ENCODE measurements around the gene SETD3.

Gene SETD3

DNA sequence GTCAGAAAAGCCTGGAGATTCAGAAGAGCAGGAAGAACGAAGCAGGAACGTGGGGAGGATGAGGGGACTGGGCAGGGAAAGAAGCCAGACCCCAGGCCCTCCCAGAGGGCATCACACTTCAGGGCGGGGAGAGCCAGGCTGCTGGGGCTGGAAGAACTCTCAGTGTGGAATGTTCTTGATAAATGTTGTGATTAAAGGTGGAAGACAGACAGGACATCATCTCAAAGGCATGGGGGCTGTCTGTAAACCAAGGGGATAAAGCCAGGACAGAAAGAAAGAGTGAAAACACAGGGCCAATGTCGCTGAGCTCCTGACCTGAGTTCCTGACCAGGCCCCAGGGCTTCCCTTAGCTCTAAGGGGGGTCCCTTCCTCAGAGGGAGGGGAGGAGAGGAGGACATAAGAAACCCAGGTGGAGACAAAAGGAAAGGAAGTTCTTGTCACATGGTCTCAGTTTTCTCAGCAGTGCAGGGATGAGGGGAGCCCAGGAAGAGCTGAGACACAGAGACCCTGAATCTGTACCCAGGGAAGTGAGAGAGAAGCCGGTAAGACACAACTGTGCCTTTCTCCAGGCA lies 56.3 kb downstream of the SETD3 start:
- Histone ChIP-seq H3K27ac (ENCODE audit: low read depth in 2 of 2, low read length in 2 of 2) (no peak overlapping the region), H3K9ac (ENCODE audit: low read depth in 1 of 2, low read length in 2 of 2) (no peak overlapping the region), H3K9me3 (ENCODE audit: control insufficient read depth in 2 of 2, low read length in 2 of 2) (no peaks in the 10 kb centered on the region), H3K4me1 (ENCODE audit: control insufficient read depth in 2 of 2, insufficient read depth in 2 of 2, low read length in 2 of 2) (peaks cover 8 to 20% of the 10 kb centered on the region in 2 donors), H3K4me3 (ENCODE audit: low read length in 2 of 2) (no peak overlapping the region), H3K36me3 (ENCODE audit: control insufficient read depth in 2 of 2, insufficient read depth in 2 of 2, low read length in 2 of 2) (peaks cover 6 to 19% of the 10 kb centered on the region in 2 donors), H3K27me3 (ENCODE audit: control insufficient read depth in 2 of 2, insufficient read depth in 2 of 2, low read length in 2 of 2) (no peaks in the 10 kb centered on the region)

DNA sequence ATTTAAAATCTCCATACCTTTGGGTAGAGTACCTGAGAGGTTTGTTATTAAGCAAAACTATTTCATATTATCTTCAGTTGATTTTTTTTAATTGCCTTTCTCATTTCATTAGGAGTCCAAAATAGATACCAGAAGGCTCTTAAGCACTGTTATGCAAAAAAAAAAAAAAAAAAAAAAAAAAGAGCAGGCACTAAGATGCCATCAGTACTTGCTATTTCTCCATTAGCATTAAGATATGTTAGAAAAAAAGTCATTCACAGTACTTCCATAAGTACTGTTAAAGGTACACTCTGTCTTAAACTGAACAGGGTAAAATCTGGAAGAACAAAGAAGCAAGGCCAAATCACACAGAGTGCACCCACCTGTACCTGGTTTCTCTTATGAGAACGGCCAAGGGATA lies 57.2 kb downstream of the SETD3 start:
- no peaks in the 10 kb centered on the region for H3K27me3 ChIP-seq (ENCODE audit: control insufficient read depth in 2 of 2, insufficient read depth in 2 of 2, low read length in 2 of 2)
- H3K36me3 ChIP-seq (ENCODE audit: control insufficient read depth in 2 of 2, insufficient read depth in 2 of 2, low read length in 2 of 2), result peaks cover 0 to 11% of the 10 kb centered on the region in 2 donors
- no peak overlapping the region for H3K9ac ChIP-seq (ENCODE audit: low read depth in 1 of 2, low read length in 2 of 2)
- peaks cover 8 to 20% of the 10 kb centered on the region in 2 donors for H3K4me1 ChIP-seq (ENCODE audit: control insufficient read depth in 2 of 2, insufficient read depth in 2 of 2, low read length in 2 of 2)
- no peaks in the 10 kb centered on the region for H3K9me3 ChIP-seq (ENCODE audit: control insufficient read depth in 2 of 2, low read length in 2 of 2)
- H3K4me3 ChIP-seq (ENCODE audit: low read length in 2 of 2), result no peak overlapping the region
- H3K27ac ChIP-seq (ENCODE audit: low read depth in 2 of 2, low read length in 2 of 2), result no peak overlapping the region

DNA sequence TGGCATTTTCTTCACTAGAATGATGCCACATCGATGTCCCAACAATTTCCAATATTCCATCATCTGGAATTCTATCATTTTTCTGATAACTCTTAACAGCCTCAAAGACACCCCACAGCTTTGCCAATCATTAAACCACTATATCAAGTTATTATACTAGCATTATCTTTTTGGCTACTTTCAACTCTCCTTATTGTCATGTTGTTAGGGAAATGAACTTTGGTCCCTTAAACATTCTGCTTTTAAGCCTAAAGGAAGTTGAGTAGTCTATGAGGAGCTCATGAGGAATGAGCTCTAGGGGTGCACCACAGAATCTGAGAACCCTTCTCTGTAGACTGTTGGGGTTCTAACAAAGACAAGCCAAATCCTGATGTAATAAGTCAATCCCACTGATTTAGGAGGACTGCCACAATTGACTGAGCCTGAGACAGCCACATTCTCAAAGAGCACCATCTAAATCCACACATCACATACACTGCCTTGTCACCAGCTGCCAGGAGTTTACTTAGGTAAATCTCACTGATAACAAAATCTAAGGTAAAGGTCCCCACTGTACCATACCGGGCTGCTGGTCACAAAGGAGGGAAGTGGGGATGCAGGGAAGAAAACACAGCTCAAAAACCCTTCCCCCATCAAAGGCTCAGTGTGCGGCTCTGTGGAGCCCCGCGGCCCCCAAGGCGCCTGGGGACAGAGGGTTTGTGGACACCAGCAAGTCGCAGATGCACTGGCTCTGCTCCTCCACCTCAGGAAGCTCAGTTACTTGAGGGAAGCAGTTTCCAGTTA lies 58.2 kb downstream of the SETD3 start:
- peaks cover 0 to 4% of the 10 kb centered on the region in 2 donors for H3K36me3 ChIP-seq (ENCODE audit: control insufficient read depth in 2 of 2, insufficient read depth in 2 of 2, low read length in 2 of 2)
- H3K9me3 ChIP-seq (ENCODE audit: control insufficient read depth in 2 of 2, low read length in 2 of 2), result no peaks in the 10 kb centered on the region
- H3K9ac ChIP-seq (ENCODE audit: low read depth in 1 of 2, low read length in 2 of 2), result no peak overlapping the region
- peak overlapping the region; percentile 56 to 78 for H3K27ac ChIP-seq (ENCODE audit: low read depth in 2 of 2, low read length in 2 of 2)
- peaks cover 11 to 20% of the 10 kb centered on the region in 2 donors for H3K4me1 ChIP-seq (ENCODE audit: control insufficient read depth in 2 of 2, insufficient read depth in 2 of 2, low read length in 2 of 2)
- H3K4me3 ChIP-seq (ENCODE audit: low read length in 2 of 2), result peak overlapping the region; percentile 38 to 58
- H3K27me3 ChIP-seq (ENCODE audit: control insufficient read depth in 2 of 2, insufficient read depth in 2 of 2, low read length in 2 of 2), result no peaks in the 10 kb centered on the region

DNA sequence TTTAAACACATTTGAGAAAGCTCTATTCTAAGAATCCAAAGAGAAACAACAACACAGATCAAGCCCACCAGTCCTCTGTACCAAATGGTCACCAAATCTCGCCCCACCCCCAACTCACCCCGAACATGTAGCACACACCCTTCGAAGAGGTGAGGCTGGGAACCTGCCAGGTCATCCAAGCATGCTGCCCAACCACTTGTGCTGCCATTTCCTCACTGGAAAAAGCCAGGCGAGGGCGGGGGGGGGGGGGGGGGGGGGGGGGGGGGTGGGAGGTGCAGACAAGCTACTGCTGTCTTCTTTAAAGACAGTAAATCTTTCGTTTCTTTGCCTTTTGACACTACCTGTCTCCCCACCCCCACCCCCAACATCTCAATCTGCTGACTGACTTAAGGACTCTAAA lies 59.9 kb downstream of the SETD3 start:
- H3K36me3 ChIP-seq (ENCODE audit: control insufficient read depth in 2 of 2, insufficient read depth in 2 of 2, low read length in 2 of 2), result peaks cover 0 to 4% of the 10 kb centered on the region in 2 donors
- H3K27ac ChIP-seq (ENCODE audit: low read depth in 2 of 2, low read length in 2 of 2), result no peak overlapping the region
- no peak overlapping the region for H3K4me3 ChIP-seq (ENCODE audit: low read length in 2 of 2)
- H3K9ac ChIP-seq (ENCODE audit: low read depth in 1 of 2, low read length in 2 of 2), result no peak overlapping the region
- H3K9me3 ChIP-seq (ENCODE audit: control insufficient read depth in 2 of 2, low read length in 2 of 2), result no peaks in the 10 kb centered on the region
- peaks cover 11 to 20% of the 10 kb centered on the region in 2 donors for H3K4me1 ChIP-seq (ENCODE audit: control insufficient read depth in 2 of 2, insufficient read depth in 2 of 2, low read length in 2 of 2)
- H3K27me3 ChIP-seq (ENCODE audit: control insufficient read depth in 2 of 2, insufficient read depth in 2 of 2, low read length in 2 of 2), result no peaks in the 10 kb centered on the region

DNA sequence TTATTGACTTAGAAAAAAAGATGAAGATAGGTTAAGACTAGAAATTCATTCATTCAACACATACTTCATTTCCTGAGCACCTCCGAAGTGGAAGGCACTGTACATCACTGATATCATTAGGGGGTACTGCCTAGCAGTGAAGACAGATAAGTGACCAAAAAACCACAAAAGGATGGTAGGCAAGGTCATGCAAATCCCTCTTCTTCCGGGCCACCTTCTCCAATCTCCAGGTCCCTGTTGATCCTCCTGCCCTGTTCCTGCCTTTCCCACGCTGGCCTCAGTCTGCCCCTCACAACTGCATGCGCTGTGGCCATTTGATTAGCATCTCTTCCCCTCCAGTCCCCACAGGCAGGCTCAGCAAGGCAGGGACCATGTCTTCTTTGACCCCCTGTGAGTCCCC lies 60.8 kb downstream of the SETD3 start:
- Histone ChIP-seq H3K27me3 (ENCODE audit: control insufficient read depth in 2 of 2, insufficient read depth in 2 of 2, low read length in 2 of 2) (no peaks in the 10 kb centered on the region), H3K36me3 (ENCODE audit: control insufficient read depth in 2 of 2, insufficient read depth in 2 of 2, low read length in 2 of 2) (peaks cover 0 to 2% of the 10 kb centered on the region in 2 donors), H3K4me3 (ENCODE audit: low read length in 2 of 2) (no peak overlapping the region), H3K9ac (ENCODE audit: low read depth in 1 of 2, low read length in 2 of 2) (no peak overlapping the region), H3K4me1 (ENCODE audit: control insufficient read depth in 2 of 2, insufficient read depth in 2 of 2, low read length in 2 of 2) (peaks cover 11 to 20% of the 10 kb centered on the region in 2 donors), H3K9me3 (ENCODE audit: control insufficient read depth in 2 of 2, low read length in 2 of 2) (no peaks in the 10 kb centered on the region), H3K27ac (ENCODE audit: low read depth in 2 of 2, low read length in 2 of 2) (no peak overlapping the region)

DNA sequence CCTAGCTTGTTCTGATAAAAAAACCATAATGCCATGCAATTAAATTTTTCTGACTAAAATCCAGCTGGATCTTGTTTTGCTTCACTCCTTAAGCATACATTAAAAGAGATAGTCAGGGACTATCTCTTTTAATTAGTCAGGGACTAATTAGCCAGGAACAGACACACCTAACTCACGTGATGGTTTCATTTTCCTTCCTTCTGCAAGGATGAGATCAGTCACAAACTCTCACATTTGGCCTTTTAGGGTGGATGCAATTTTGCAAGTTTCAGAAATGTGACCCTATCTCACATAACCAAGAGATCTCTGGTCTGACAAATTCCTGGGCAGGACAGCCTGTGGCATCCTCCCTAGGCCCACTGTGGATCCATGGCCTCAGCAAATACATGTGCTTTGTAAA lies 62.4 kb downstream of the SETD3 start:
- H3K27me3 ChIP-seq (ENCODE audit: control insufficient read depth in 2 of 2, insufficient read depth in 2 of 2, low read length in 2 of 2), result no peaks in the 10 kb centered on the region
- peaks cover 5 to 9% of the 10 kb centered on the region in 2 donors for H3K36me3 ChIP-seq (ENCODE audit: control insufficient read depth in 2 of 2, insufficient read depth in 2 of 2, low read length in 2 of 2)
- no peaks in the 10 kb centered on the region for H3K9me3 ChIP-seq (ENCODE audit: control insufficient read depth in 2 of 2, low read length in 2 of 2)
- H3K9ac ChIP-seq (ENCODE audit: low read depth in 1 of 2, low read length in 2 of 2), result no peak overlapping the region
- H3K27ac ChIP-seq (ENCODE audit: low read depth in 2 of 2, low read length in 2 of 2), result no peak overlapping the region
- no peak overlapping the region for H3K4me3 ChIP-seq (ENCODE audit: low read length in 2 of 2)
- H3K4me1 ChIP-seq (ENCODE audit: control insufficient read depth in 2 of 2, insufficient read depth in 2 of 2, low read length in 2 of 2), result peaks cover 11 to 17% of the 10 kb centered on the region in 2 donors

DNA sequence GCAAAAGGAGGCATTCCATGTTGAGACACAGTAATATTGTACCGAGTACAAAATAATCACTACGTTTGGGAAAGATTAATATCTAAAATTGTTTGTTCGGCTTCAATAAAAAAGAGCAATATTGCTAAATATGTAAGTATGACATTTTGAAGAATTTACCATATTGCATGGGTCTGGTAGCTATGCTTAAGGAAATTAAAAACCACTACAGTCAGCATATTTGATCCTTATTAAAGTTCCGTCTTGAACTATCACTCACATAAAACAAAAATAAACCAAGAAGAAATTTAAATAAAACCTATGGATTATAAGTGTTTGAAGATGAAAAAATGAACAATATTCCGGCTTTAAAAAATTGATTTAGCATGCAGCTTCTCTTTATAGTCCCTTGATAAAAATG lies 63.8 kb downstream of the SETD3 start:
- Histone ChIP-seq H3K9ac (ENCODE audit: low read depth in 1 of 2, low read length in 2 of 2) (no peak overlapping the region), H3K27ac (ENCODE audit: low read depth in 2 of 2, low read length in 2 of 2) (no peak overlapping the region), H3K9me3 (ENCODE audit: control insufficient read depth in 2 of 2, low read length in 2 of 2) (no peaks in the 10 kb centered on the region), H3K4me3 (ENCODE audit: low read length in 2 of 2) (no peak overlapping the region), H3K36me3 (ENCODE audit: control insufficient read depth in 2 of 2, insufficient read depth in 2 of 2, low read length in 2 of 2) (peaks cover 12 to 19% of the 10 kb centered on the region in 2 donors), H3K4me1 (ENCODE audit: control insufficient read depth in 2 of 2, insufficient read depth in 2 of 2, low read length in 2 of 2) (peaks cover 8 to 9% of the 10 kb centered on the region in 2 donors), H3K27me3 (ENCODE audit: control insufficient read depth in 2 of 2, insufficient read depth in 2 of 2, low read length in 2 of 2) (no peaks in the 10 kb centered on the region)

DNA sequence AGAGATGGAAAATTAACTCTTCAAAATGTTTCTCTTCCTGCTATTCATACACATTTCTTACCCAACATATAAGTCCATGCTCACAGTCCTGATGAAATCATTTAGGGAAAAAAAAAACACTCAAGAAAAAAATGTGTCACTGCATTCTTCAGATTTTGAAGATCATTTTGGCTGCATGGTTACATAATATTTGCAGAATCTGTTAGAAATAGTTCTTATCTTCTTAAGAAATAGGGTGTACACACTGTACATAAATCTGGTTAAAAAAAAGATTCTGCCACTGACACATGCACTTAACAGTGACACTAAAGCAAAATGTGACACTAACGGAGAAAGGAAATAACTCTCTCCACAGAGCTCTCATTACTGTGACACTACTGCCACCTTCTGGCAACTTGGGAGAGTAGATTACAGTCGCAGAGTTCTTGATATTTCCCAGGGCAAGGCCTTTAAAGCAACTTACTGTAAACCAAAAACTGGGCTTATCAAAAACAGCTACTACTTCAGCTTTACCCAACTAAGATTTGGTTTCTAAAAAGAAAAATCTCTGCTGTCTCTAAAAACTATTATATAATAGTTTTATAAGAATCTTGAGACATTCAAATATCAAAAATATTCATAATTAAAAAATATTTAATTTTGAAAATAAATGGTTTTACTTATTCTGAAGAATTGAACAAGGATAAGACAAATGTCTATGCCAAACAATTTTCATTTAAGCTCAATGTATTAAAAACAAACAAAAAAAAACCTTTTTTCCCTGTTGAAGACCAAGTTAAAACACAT lies 65.0 kb downstream of the SETD3 start:
- Histone ChIP-seq H3K9ac (ENCODE audit: low read depth in 1 of 2, low read length in 2 of 2) (no peak overlapping the region), H3K27me3 (ENCODE audit: control insufficient read depth in 2 of 2, insufficient read depth in 2 of 2, low read length in 2 of 2) (no peaks in the 10 kb centered on the region), H3K4me3 (ENCODE audit: low read length in 2 of 2) (no peak overlapping the region), H3K27ac (ENCODE audit: low read depth in 2 of 2, low read length in 2 of 2) (no peak overlapping the region), H3K9me3 (ENCODE audit: control insufficient read depth in 2 of 2, low read length in 2 of 2) (no peaks in the 10 kb centered on the region), H3K36me3 (ENCODE audit: control insufficient read depth in 2 of 2, insufficient read depth in 2 of 2, low read length in 2 of 2) (peaks cover 16 to 20% of the 10 kb centered on the region in 2 donors), H3K4me1 (ENCODE audit: control insufficient read depth in 2 of 2, insufficient read depth in 2 of 2, low read length in 2 of 2) (peaks cover 0 to 3% of the 10 kb centered on the region in 2 donors)

DNA sequence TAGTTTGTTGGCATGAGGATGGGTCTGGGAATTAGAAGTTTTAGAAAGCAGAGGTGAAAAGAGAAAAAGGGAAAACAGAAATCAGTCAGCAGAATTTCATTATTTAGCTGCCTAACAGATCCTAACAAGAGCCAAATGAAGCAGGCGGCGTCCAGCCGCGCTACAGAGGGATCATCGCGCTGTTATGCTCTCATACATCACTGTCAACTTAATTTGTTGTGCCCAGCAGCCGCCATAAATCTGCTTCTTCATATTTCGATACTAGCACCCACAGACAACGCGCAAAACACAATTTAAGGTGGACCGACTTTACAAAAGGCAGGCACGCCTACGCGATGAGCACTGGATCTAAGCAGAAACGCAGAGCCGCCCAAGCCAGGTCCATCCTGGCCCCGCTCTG lies 66.7 kb downstream of the SETD3 start:
- Histone ChIP-seq H3K9me3 (ENCODE audit: control insufficient read depth in 2 of 2, low read length in 2 of 2) (no peaks in the 10 kb centered on the region), H3K36me3 (ENCODE audit: control insufficient read depth in 2 of 2, insufficient read depth in 2 of 2, low read length in 2 of 2) (peaks cover 16 to 21% of the 10 kb centered on the region in 2 donors), H3K27me3 (ENCODE audit: control insufficient read depth in 2 of 2, insufficient read depth in 2 of 2, low read length in 2 of 2) (no peaks in the 10 kb centered on the region), H3K27ac (ENCODE audit: low read depth in 2 of 2, low read length in 2 of 2) (no peak overlapping the region), H3K4me3 (ENCODE audit: low read length in 2 of 2) (no peak overlapping the region), H3K4me1 (ENCODE audit: control insufficient read depth in 2 of 2, insufficient read depth in 2 of 2, low read length in 2 of 2) (peaks cover 0 to 3% of the 10 kb centered on the region in 2 donors), H3K9ac (ENCODE audit: low read depth in 1 of 2, low read length in 2 of 2) (no peak overlapping the region)

DNA sequence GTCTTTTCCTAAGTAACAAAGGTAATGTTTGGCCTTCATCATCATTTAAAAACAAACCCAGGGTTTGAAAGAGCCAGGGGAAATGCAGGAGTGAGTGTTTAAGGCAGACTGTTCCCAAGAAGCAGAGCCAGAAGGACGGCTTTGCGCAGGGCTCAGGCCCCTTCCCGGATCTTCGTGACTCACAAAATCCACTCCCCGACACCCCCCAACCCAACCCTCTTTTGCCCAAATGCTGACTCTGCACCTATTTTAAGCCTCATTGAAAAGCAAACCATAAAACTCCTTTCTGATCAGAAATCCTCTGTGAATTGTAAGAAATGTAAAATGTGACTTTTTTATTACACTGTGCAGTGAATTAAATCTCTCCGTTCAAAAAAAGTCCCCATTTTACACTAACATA lies 67.5 kb downstream of the SETD3 start:
- H3K9me3 ChIP-seq (ENCODE audit: control insufficient read depth in 2 of 2, low read length in 2 of 2), result no peaks in the 10 kb centered on the region
- H3K27ac ChIP-seq (ENCODE audit: low read depth in 2 of 2, low read length in 2 of 2), result no peak overlapping the region
- H3K36me3 ChIP-seq (ENCODE audit: control insufficient read depth in 2 of 2, insufficient read depth in 2 of 2, low read length in 2 of 2), result peaks cover 20 to 25% of the 10 kb centered on the region in 2 donors
- H3K4me1 ChIP-seq (ENCODE audit: control insufficient read depth in 2 of 2, insufficient read depth in 2 of 2, low read length in 2 of 2), result peaks cover 0 to 1% of the 10 kb centered on the region in 2 donors
- H3K27me3 ChIP-seq (ENCODE audit: control insufficient read depth in 2 of 2, insufficient read depth in 2 of 2, low read length in 2 of 2), result no peaks in the 10 kb centered on the region
- H3K4me3 ChIP-seq (ENCODE audit: low read length in 2 of 2), result no peak overlapping the region
- no peak overlapping the region for H3K9ac ChIP-seq (ENCODE audit: low read depth in 1 of 2, low read length in 2 of 2)
